ENCODE results near the gene FOXL1. TPM values are rescaled to one million over a fixed set of nuclear protein-coding genes. Genes with fewer than 3 reads are reported as not detected.

Gene FOXL1
- total and polyA plus RNA-seq, 2 of the 13 experiments (the other 11 are each of a cell fraction or from before 2014, with no cell fraction given) = not detected

DNA sequence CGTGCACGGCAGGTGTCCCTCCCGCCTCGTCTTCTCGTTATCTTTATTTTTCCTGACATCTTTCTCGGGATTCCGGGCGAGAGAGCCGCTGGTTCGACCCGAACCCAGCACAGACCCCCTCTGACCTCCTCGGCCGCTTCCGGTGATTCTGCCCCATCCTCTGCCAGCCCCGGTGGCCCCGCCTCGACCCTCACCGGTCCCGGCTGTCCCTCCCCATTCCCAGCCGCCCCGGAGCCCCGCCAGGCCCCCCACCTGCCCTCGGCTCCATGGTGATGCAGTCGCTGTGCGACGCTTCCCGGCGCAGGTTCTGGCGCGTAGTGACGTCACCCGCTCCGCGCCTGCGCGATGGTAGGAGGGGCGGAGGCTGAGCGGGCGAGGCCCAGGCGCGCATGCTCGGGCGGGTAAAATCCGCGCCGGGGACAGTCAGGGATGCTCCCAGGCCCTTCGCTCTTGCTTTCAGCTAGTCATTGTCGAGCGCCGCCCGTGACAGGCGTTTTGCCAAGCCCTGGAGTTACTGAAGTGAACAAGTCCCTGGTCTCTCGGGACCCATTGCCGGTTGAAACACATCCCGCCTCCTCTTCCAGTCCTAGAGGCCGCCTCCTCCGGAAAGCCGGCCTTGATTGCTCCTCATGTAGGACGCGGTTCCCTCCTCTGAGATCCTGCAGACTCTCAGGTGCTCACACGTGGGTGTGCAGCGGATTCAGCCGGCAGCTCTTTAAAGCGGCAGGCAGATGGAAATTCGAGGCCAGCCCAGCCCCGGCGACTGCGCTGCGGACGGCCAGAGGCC, 23.2 kb upstream of the FOXL1 start, which contains the start of gene MTHFSD (continued):
- TF ChIP-seq, protein P1, sequence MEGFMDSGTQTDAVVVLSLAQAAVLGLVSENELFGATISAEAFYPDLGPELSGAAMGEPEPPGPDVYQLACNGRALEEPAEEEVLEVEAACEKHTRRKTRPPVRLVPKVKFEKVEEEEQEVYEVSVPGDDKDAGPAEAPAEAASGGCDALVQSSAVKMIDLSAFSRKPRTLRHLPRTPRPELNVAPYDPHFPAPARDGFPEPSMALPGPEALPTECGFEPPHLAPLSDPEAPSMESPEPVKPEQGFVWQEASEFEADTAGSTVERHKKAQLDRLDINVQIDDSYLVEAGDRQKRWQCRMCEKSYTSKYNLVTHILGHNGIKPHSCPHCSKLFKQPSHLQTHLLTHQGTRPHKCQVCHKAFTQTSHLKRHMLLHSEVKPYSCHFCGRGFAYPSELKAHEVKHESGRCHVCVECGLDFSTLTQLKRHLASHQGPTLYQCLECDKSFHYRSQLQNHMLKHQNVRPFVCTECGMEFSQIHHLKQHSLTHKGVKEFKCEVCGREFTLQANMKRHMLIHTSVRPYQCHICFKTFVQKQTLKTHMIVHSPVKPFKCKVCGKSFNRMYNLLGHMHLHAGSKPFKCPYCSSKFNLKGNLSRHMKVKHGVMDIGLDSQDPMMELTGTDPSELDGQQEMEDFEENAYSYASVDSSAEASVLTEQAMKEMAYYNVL (CRISPR knock-in tag; IDR thresholded peaks at IDR 0.05; ENCODE audit: borderline replicate concordance) = peak; percentile 78; the same call in 1 of the 2 replicates
- TF ChIP-seq ZFP36L1 (CRISPR knock-in tag; IDR thresholded peaks at IDR 0.05) (peak; percentile 27; the same call in 1 of the 2 replicates), ZNF180 (CRISPR knock-in tag; IDR thresholded peaks at IDR 0.05; ENCODE audit: borderline replicate concordance, low read depth) (no peak; the same call in 1 of the 2 replicates), BCL6 (CRISPR knock-in tag; IDR thresholded peaks at IDR 0.05) (no peak; the same call in 1 of the 2 replicates), ZNF746 (CRISPR knock-in tag; IDR thresholded peaks at IDR 0.05) (peak; percentile 24; the same call in 1 of the 2 replicates), ZNF761 (CRISPR knock-in tag; conservative IDR thresholded peaks at IDR 0.05) (no peak; the same call in 1 of the 2 replicates), CBFB (CRISPR knock-in tag; IDR thresholded peaks at IDR 0.05) (peak; percentile 73; the same call in 1 of the 2 replicates), HNF1B (CRISPR knock-in tag; IDR thresholded peaks at IDR 0.05) (peak; percentile 84), ZFP1 (CRISPR knock-in tag; IDR thresholded peaks at IDR 0.05) (no peak), ZNF556 (CRISPR knock-in tag; IDR thresholded peaks at IDR 0.05; ENCODE audit: borderline replicate concordance) (peak; percentile 51; the same call in 1 of the 2 replicates), FOXK1 (CRISPR knock-in tag; IDR thresholded peaks at IDR 0.05; ENCODE audit: borderline replicate concordance, low read depth) (peak; percentile 77; the same call in 1 of the 2 replicates), POLR2A (IDR thresholded peaks at IDR 0.05; ENCODE audit: insufficient read depth in 1 of 2, low read depth in 2 of 2, low read length in 2 of 2) (peak; percentile 91 to 94), SALL1 (CRISPR knock-in tag; IDR thresholded peaks at IDR 0.05) (peak; percentile 49; the same call in 1 of the 2 replicates), TARDBP (CRISPR knock-in tag; IDR thresholded peaks at IDR 0.05) (peak; percentile 65), ISL2 (CRISPR knock-in tag; IDR thresholded peaks at IDR 0.05) (peak; percentile 43), SNAI1 (CRISPR knock-in tag; IDR thresholded peaks at IDR 0.05; ENCODE audit: borderline replicate concordance) (no peak), EEA1 (CRISPR knock-in tag; IDR thresholded peaks at IDR 0.05; ENCODE audit: borderline replicate concordance) (no peak), PAF1 (CRISPR knock-in tag; IDR thresholded peaks at IDR 0.05) (no peak)
- TF ChIP-seq, protein P2, sequence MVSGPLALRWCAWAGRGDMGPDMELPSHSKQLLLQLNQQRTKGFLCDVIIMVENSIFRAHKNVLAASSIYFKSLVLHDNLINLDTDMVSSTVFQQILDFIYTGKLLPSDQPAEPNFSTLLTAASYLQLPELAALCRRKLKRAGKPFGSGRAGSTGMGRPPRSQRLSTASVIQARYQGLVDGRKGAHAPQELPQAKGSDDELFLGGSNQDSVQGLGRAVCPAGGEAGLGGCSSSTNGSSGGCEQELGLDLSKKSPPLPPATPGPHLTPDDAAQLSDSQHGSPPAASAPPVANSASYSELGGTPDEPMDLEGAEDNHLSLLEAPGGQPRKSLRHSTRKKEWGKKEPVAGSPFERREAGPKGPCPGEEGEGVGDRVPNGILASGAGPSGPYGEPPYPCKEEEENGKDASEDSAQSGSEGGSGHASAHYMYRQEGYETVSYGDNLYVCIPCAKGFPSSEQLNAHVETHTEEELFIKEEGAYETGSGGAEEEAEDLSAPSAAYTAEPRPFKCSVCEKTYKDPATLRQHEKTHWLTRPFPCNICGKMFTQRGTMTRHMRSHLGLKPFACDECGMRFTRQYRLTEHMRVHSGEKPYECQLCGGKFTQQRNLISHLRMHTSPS (CRISPR knock-in tag; IDR thresholded peaks at IDR 0.05; ENCODE audit: low read depth) = no peak
- TF ChIP-seq, protein P3, sequence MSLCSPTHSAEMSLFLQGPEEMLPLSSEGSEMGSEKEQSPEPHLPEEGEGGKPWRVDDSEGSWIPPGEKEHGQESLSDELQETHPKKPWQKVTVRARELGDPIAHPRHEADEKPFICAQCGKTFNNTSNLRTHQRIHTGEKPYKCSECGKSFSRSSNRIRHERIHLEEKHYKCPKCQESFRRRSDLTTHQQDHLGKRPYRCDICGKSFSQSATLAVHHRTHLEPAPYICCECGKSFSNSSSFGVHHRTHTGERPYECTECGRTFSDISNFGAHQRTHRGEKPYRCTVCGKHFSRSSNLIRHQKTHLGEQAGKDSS (CRISPR knock-in tag; IDR thresholded peaks at IDR 0.05; ENCODE audit: borderline replicate concordance, low read depth) = no peak; the same call in 1 of the 2 replicates
- TF ChIP-seq, protein P4, sequence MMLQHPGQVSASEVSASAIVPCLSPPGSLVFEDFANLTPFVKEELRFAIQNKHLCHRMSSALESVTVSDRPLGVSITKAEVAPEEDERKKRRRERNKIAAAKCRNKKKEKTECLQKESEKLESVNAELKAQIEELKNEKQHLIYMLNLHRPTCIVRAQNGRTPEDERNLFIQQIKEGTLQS (CRISPR knock-in tag; IDR thresholded peaks at IDR 0.05) = no peak
